ENCODE data around the gene FRY.
"Not testable (repeated sequence)": the region's sequence is repeated elsewhere in the genome, so short reads cannot be mapped to it uniquely, and the experiment has no call there.

FRY gene

GRCh38 chr13:31998131-31998530 is 33.4 kb upstream of the FRY start:
- Histone ChIP-seq H3K27ac (ENCODE audit: low read length) (no peak overlapping the region), H3K4me1 (ENCODE audit: control insufficient read depth, insufficient read depth, low read length) (no peaks in the 10 kb centered on the region), H3K9me3 (ENCODE audit: control insufficient read depth in 2 of 2, low read length in 2 of 2) (no peaks in the 10 kb centered on the region), H3K9ac (ENCODE audit: low read length in 2 of 2) (no peak overlapping the region), H3K4me3 (ENCODE audit: low read length in 2 of 2) (no peak overlapping the region), H3K36me3 (ENCODE audit: control insufficient read depth in 2 of 2, insufficient read depth in 2 of 2, low read length in 2 of 2) (no peaks in the 10 kb centered on the region), H3K27me3 (ENCODE audit: control insufficient read depth in 1 of 2, insufficient read depth in 2 of 2, low read length in 2 of 2) (no peaks in the 10 kb centered on the region)

GRCh38 chr13:32000754-32001153 is 30.8 kb upstream of the FRY start:
- H3K9me3 ChIP-seq (ENCODE audit: control insufficient read depth in 2 of 2, low read length in 2 of 2), result not testable (repeated sequence)

GRCh38 chr13:32001154-32001768 is 30.3 kb upstream of the FRY start:
- Histone ChIP-seq H3K4me1 (ENCODE audit: control insufficient read depth, insufficient read depth, low read length) (no peaks in the 10 kb centered on the region), H3K9ac (ENCODE audit: low read length in 2 of 2) (no peak overlapping the region), H3K9me3 (ENCODE audit: control insufficient read depth in 2 of 2, low read length in 2 of 2) (no peaks in the 10 kb centered on the region), H3K4me3 (ENCODE audit: low read length in 2 of 2) (no peak overlapping the region), H3K27me3 (ENCODE audit: control insufficient read depth in 1 of 2, insufficient read depth in 2 of 2, low read length in 2 of 2) (no peaks in the 10 kb centered on the region), H3K27ac (ENCODE audit: low read length) (no peak overlapping the region), H3K36me3 (ENCODE audit: control insufficient read depth in 2 of 2, insufficient read depth in 2 of 2, low read length in 2 of 2) (no peaks in the 10 kb centered on the region)

More at GRCh38 chr13:32000754-32001153, 30.8 kb upstream of the FRY start:
- H3K9ac ChIP-seq (ENCODE audit: low read length in 2 of 2); H3K36me3 ChIP-seq (ENCODE audit: control insufficient read depth in 2 of 2, insufficient read depth in 2 of 2, low read length in 2 of 2); H3K4me1 ChIP-seq (ENCODE audit: control insufficient read depth, insufficient read depth, low read length); H3K4me3 ChIP-seq (ENCODE audit: low read length in 2 of 2); H3K27me3 ChIP-seq (ENCODE audit: control insufficient read depth in 1 of 2, insufficient read depth in 2 of 2, low read length in 2 of 2); H3K27ac ChIP-seq (ENCODE audit: low read length): not testable (repeated sequence)

- Histone ChIP-seq H3K4me1 (ENCODE audit: control insufficient read depth, insufficient read depth, low read length) (no peaks in the 10 kb centered on the region), H3K36me3 (ENCODE audit: control insufficient read depth in 2 of 2, insufficient read depth in 2 of 2, low read length in 2 of 2) (no peaks in the 10 kb centered on the region), H3K27me3 (ENCODE audit: control insufficient read depth in 1 of 2, insufficient read depth in 2 of 2, low read length in 2 of 2) (no peaks in the 10 kb centered on the region), H3K9ac (ENCODE audit: low read length in 2 of 2) (no peak overlapping the region), H3K9me3 (ENCODE audit: control insufficient read depth in 2 of 2, low read length in 2 of 2) (no peaks in the 10 kb centered on the region), H3K4me3 (ENCODE audit: low read length in 2 of 2) (no peak overlapping the region), H3K27ac (ENCODE audit: low read length) (no peak overlapping the region)
Observed at GRCh38 chr13:32001769-32002168, 29.8 kb upstream of the FRY start.

- no peak overlapping the region for H3K27ac ChIP-seq (ENCODE audit: low read length)
- no peaks in the 10 kb centered on the region for H3K9me3 ChIP-seq (ENCODE audit: control insufficient read depth in 2 of 2, low read length in 2 of 2)
- H3K4me1 ChIP-seq (ENCODE audit: control insufficient read depth, insufficient read depth, low read length), result no peaks in the 10 kb centered on the region
- no peak overlapping the region for H3K9ac ChIP-seq (ENCODE audit: low read length in 2 of 2)
- H3K27me3 ChIP-seq (ENCODE audit: control insufficient read depth in 1 of 2, insufficient read depth in 2 of 2, low read length in 2 of 2), result no peaks in the 10 kb centered on the region
- H3K4me3 ChIP-seq (ENCODE audit: low read length in 2 of 2), result no peak overlapping the region
- no peaks in the 10 kb centered on the region for H3K36me3 ChIP-seq (ENCODE audit: control insufficient read depth in 2 of 2, insufficient read depth in 2 of 2, low read length in 2 of 2)
Observed at GRCh38 chr13:32002873-32003272, 28.7 kb upstream of the FRY start.

- H3K9ac ChIP-seq (ENCODE audit: low read length in 2 of 2), result no peak overlapping the region
- H3K27ac ChIP-seq (ENCODE audit: low read length), result no peak overlapping the region
- no peaks in the 10 kb centered on the region for H3K9me3 ChIP-seq (ENCODE audit: control insufficient read depth in 2 of 2, low read length in 2 of 2)
- H3K4me1 ChIP-seq (ENCODE audit: control insufficient read depth, insufficient read depth, low read length), result no peaks in the 10 kb centered on the region
- no peaks in the 10 kb centered on the region for H3K36me3 ChIP-seq (ENCODE audit: control insufficient read depth in 2 of 2, insufficient read depth in 2 of 2, low read length in 2 of 2)
- no peak overlapping the region for H3K4me3 ChIP-seq (ENCODE audit: low read length in 2 of 2)
- H3K27me3 ChIP-seq (ENCODE audit: control insufficient read depth in 1 of 2, insufficient read depth in 2 of 2, low read length in 2 of 2), result no peaks in the 10 kb centered on the region
Observed at GRCh38 chr13:32007494-32007893, 24.1 kb upstream of the FRY start.

GRCh38 chr13:32008518-32009175 is 22.9 kb upstream of the FRY start:
- Histone ChIP-seq H3K4me3 (ENCODE audit: low read length in 2 of 2) (no peak overlapping the region), H3K9ac (ENCODE audit: low read length in 2 of 2) (no peak overlapping the region), H3K4me1 (ENCODE audit: control insufficient read depth, insufficient read depth, low read length) (no peaks in the 10 kb centered on the region), H3K27ac (ENCODE audit: low read length) (no peak overlapping the region), H3K36me3 (ENCODE audit: control insufficient read depth in 2 of 2, insufficient read depth in 2 of 2, low read length in 2 of 2) (no peaks in the 10 kb centered on the region), H3K27me3 (ENCODE audit: control insufficient read depth in 1 of 2, insufficient read depth in 2 of 2, low read length in 2 of 2) (no peaks in the 10 kb centered on the region), H3K9me3 (ENCODE audit: control insufficient read depth in 2 of 2, low read length in 2 of 2) (no peaks in the 10 kb centered on the region)

GRCh38 chr13:32009362-32009761 is 22.2 kb upstream of the FRY start:
- Histone ChIP-seq H3K9ac (ENCODE audit: low read length in 2 of 2) (no peak overlapping the region), H3K4me1 (ENCODE audit: control insufficient read depth, insufficient read depth, low read length) (no peaks in the 10 kb centered on the region), H3K36me3 (ENCODE audit: control insufficient read depth in 2 of 2, insufficient read depth in 2 of 2, low read length in 2 of 2) (no peaks in the 10 kb centered on the region), H3K27me3 (ENCODE audit: control insufficient read depth in 1 of 2, insufficient read depth in 2 of 2, low read length in 2 of 2) (no peaks in the 10 kb centered on the region), H3K9me3 (ENCODE audit: control insufficient read depth in 2 of 2, low read length in 2 of 2) (no peaks in the 10 kb centered on the region), H3K27ac (ENCODE audit: low read length) (no peak overlapping the region), H3K4me3 (ENCODE audit: low read length in 2 of 2) (no peak overlapping the region)

GRCh38 chr13:32010136-32010535 is 21.4 kb upstream of the FRY start:
- Histone ChIP-seq H3K27ac (ENCODE audit: low read length) (no peak overlapping the region), H3K27me3 (ENCODE audit: control insufficient read depth in 1 of 2, insufficient read depth in 2 of 2, low read length in 2 of 2) (no peaks in the 10 kb centered on the region), H3K36me3 (ENCODE audit: control insufficient read depth in 2 of 2, insufficient read depth in 2 of 2, low read length in 2 of 2) (no peaks in the 10 kb centered on the region), H3K9me3 (ENCODE audit: control insufficient read depth in 2 of 2, low read length in 2 of 2) (no peaks in the 10 kb centered on the region), H3K9ac (ENCODE audit: low read length in 2 of 2) (no peak overlapping the region), H3K4me3 (ENCODE audit: low read length in 2 of 2) (no peak overlapping the region), H3K4me1 (ENCODE audit: control insufficient read depth, insufficient read depth, low read length) (no peaks in the 10 kb centered on the region)

GRCh38 chr13:32011971-32012370 is 19.6 kb upstream of the FRY start:
- Histone ChIP-seq H3K4me3 (ENCODE audit: low read length in 2 of 2) (no peak overlapping the region), H3K4me1 (ENCODE audit: control insufficient read depth, insufficient read depth, low read length) (no peaks in the 10 kb centered on the region), H3K9me3 (ENCODE audit: control insufficient read depth in 2 of 2, low read length in 2 of 2) (no peaks in the 10 kb centered on the region), H3K36me3 (ENCODE audit: control insufficient read depth in 2 of 2, insufficient read depth in 2 of 2, low read length in 2 of 2) (no peaks in the 10 kb centered on the region), H3K27me3 (ENCODE audit: control insufficient read depth in 1 of 2, insufficient read depth in 2 of 2, low read length in 2 of 2) (no peaks in the 10 kb centered on the region), H3K27ac (ENCODE audit: low read length) (no peak overlapping the region), H3K9ac (ENCODE audit: low read length in 2 of 2) (no peak overlapping the region)

- H3K27ac ChIP-seq (ENCODE audit: low read length), result no peak overlapping the region
- H3K4me3 ChIP-seq (ENCODE audit: low read length in 2 of 2), result no peak overlapping the region
- H3K9me3 ChIP-seq (ENCODE audit: control insufficient read depth in 2 of 2, low read length in 2 of 2), result no peaks in the 10 kb centered on the region
- no peak overlapping the region for H3K9ac ChIP-seq (ENCODE audit: low read length in 2 of 2)
- H3K4me1 ChIP-seq (ENCODE audit: control insufficient read depth, insufficient read depth, low read length), result no peaks in the 10 kb centered on the region
- no peaks in the 10 kb centered on the region for H3K27me3 ChIP-seq (ENCODE audit: control insufficient read depth in 1 of 2, insufficient read depth in 2 of 2, low read length in 2 of 2)
- no peaks in the 10 kb centered on the region for H3K36me3 ChIP-seq (ENCODE audit: control insufficient read depth in 2 of 2, insufficient read depth in 2 of 2, low read length in 2 of 2)
Observed at GRCh38 chr13:32013181-32013580, 18.4 kb upstream of the FRY start.

Measured in stomach smooth muscle (tissue), 2 donors.